Kidney epithelial cell (primary cell): ENCODE results near the gene ECE2. TPM values are rescaled to one million over a fixed set of nuclear protein-coding genes. Genes with fewer than 3 reads are reported as not detected.

Source experiments
- DNase-seq: peaks from one replicate; pipeline ENCODE4 v3.0.0-alpha.2; 2010; ENCODE audit warnings: low read depth
- H3K27me3 ChIP-seq: 2 replicates; pipeline ENCODE4 v1.6.0; 2011; ENCODE audit warnings: low read length; ENCODE audit not compliant: control insufficient read depth, insufficient read depth
- H3K36me3 ChIP-seq: 2 replicates; pipeline ENCODE4 v1.5.1; 2011; ENCODE audit warnings: low read length; ENCODE audit not compliant: control insufficient read depth, insufficient read depth
- H3K4me3 ChIP-seq: 2 replicates; pipeline ENCODE4 v1.5.1; 2011; ENCODE audit warnings: low read depth, mild to moderate bottlenecking, control low read depth, low read length
- CTCF ChIP-seq: IDR thresholded peaks from 2 replicates; pipeline ENCODE4 v1.5.1; 2011; ENCODE audit warnings: mild to moderate bottlenecking, moderate library complexity, low read length, control low read depth, inconsistent platforms; ENCODE audit not compliant: insufficient read depth, poor library complexity, severe bottlenecking
- total RNA-seq: library from RNA; depleted of rRNA; stranded (reverse); fragments of >200 nt; gene quantifications from 2 replicates; pipeline ENCODE4 v1.2.3, GENCODE V29; 2015

Gene ECE2
- total RNA-seq, 1 donor from 2014 or later: not detected

DNA sequence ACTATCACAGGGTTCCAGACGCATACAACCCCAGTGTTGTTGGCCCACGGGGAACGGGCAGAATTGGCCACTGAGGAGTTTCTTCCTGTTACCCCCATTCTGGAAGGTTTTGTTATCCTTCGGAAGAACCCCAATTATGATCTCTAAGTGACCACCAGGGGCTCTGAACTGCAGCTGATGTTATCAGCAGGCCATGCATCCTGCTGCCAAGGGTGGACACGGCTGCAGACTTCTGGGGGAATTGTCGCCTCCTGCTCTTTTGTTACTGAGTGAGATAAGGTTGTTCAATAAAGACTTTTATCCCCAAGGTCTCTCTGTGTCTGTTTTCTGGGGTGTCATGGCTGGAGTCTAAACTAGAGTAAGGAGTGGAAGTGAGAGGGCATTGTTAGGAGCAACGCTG lies 32.9 kb downstream of the ECE2 start:
- H3K36me3 ChIP-seq: peaks cover 6% of the 10 kb centered on the region

DNA sequence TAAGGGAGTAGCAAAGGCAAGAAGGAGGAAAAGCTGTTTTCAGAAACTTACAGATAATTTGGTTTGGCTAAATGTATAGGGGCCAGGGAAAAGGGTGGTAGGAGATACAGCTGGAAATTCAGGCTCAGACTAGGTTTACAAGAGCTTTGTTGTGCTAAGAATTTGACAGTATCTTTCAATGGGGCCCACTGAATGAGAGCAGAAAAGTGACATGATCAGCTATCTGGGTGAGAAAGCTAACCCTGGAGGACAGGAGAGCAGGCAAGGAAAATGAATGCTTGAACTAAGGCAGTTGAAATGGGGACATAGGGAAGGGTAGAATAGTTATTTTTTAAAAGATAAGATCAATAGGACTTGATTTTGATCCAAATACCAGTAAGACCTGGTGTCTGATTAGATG lies 35.8 kb downstream of the ECE2 start:
- Histone ChIP-seq H3K36me3 (peaks cover 1% of the 10 kb centered on the region), H3K4me3 (no peak overlapping the region), H3K27me3 (no peaks in the 10 kb centered on the region)
- no peak for TF ChIP-seq CTCF
- no peak for DNase-seq

More for the DNA sequence above, 32.9 kb downstream of the ECE2 start:
- H3K27me3 ChIP-seq: no peaks in the 10 kb centered on the region
- no peak for DNase-seq
- H3K4me3 ChIP-seq: no peak overlapping the region
- no peak for TF ChIP-seq CTCF

- Histone ChIP-seq H3K36me3 (peaks cover 4% of the 10 kb centered on the region), H3K4me3 (peak within 1 kb of the TSS; percentile 91), H3K27me3 (no peaks in the 10 kb centered on the region)
- DNase-seq: peak; percentile 79
- no peak for TF ChIP-seq CTCF
Measured at GRCh38 chr3:184314363-184314699, 38.5 kb downstream of the ECE2 start, which contains the start of gene EIF4G1. EIF4G1 (plus strand) TSS chr3:184314606; CDS start chr3:184315797, 1,191 bp downstream.

- TF ChIP-seq CTCF: no peak
- DNase-seq: no peak
- peak overlapping the region; percentile 91 for H3K4me3 ChIP-seq
- no peaks in the 10 kb centered on the region for H3K27me3 ChIP-seq
- peaks cover 4% of the 10 kb centered on the region for H3K36me3 ChIP-seq
Measured at GRCh38 chr3:184314700-184315542, 39.1 kb downstream of the ECE2 start.

- Histone ChIP-seq H3K27me3 (no peaks in the 10 kb centered on the region), H3K4me3 (peak overlapping the region; percentile 91), H3K36me3 (peaks cover 5% of the 10 kb centered on the region)
- DNase-seq: no peak
- TF ChIP-seq CTCF: no peak
Measured at GRCh38 chr3:184315543-184315867, 39.7 kb downstream of the ECE2 start.

- peaks cover 6% of the 10 kb centered on the region for H3K36me3 ChIP-seq
- H3K4me3 ChIP-seq: peak overlapping the region; percentile 91
- TF ChIP-seq CTCF: no peak
- H3K27me3 ChIP-seq: no peaks in the 10 kb centered on the region
- DNase-seq: no peak
Measured at GRCh38 chr3:184315871-184316661, 40.2 kb downstream of the ECE2 start.
